Measurements from ENCODE around the gene FGFBP1. TPM values are rescaled to one million over a fixed set of nuclear protein-coding genes. Genes with fewer than 3 reads are reported as not detected.

Gene FGFBP1
- polyA plus RNA-seq, 2 of the 4 experiments (the other 2 are of a cell fraction) = 1.1 to 4.0 TPM

GRCh38 chr4:15890246-15890829 is 48.2 kb downstream of the FGFBP1 start:
- ATAC-seq (no peak), FAIRE-seq (no peak), DNase-seq (ENCODE audit: low read depth in 1 of 2, low spot score in 1 of 2) (no peak)
- Histone ChIP-seq H3K4me1 (peaks cover 23% of the 10 kb centered on the region), H3K4me2 (no peak overlapping the region), H3K9me3 (no peaks in the 10 kb centered on the region), H3K27ac (0 out of 6 replicates have a peak overlapping the region, but pooled peaks of 1 of the 2 experiments have one; percentile 29), H3K4me3 (no peak overlapping the region)
- ChIA-PET CTCF (interaction anchor here (0.6 to 5.6 kb wide), 8 partner anchors 8 to 90 kb away, joined by 3 to 38 read pairs (median 4); no protein-coding TSS in a partner anchor), POLR2A (no interaction called here)
- TF ChIP-seq POLR2A (IDR thresholded peaks at IDR 0.05; ENCODE audit: low read length) (no peak), HOXB5 (CRISPR knock-in tag; IDR thresholded peaks at IDR 0.05) (no peak), HES2 (IDR thresholded peaks at IDR 0.05) (no peak), ZNF302 (CRISPR knock-in tag; IDR thresholded peaks at IDR 0.05) (no peak), TFCP2L1 (CRISPR knock-in tag; IDR thresholded peaks at IDR 0.05) (no peak), MAX (IDR thresholded peaks at IDR 0.05) (no peak), FOXS1 (CRISPR knock-in tag; IDR thresholded peaks at IDR 0.05) (no peak), ZFP36 (IDR thresholded peaks at IDR 0.05; ENCODE audit: borderline replicate concordance, partially characterized antibody) (no peak), ZSCAN20 (CRISPR knock-in tag; IDR thresholded peaks at IDR 0.05) (no peak), NPAS2 (CRISPR knock-in tag; IDR thresholded peaks at IDR 0.05; ENCODE audit: borderline replicate concordance) (no peak), REST (IDR thresholded peaks at IDR 0.05) (no peak), GATA3 (IDR thresholded peaks at IDR 0.05; ENCODE audit: borderline replicate concordance) (no peak), POLR2AphosphoS2 (conservative IDR thresholded peaks at IDR 0.05; ENCODE audit: low read length) (no peak), ESRRA (IDR thresholded peaks at IDR 0.05; ENCODE audit: borderline replicate concordance, low read length) (no peak), CEBPB (IDR thresholded peaks at IDR 0.05) (no peak), RAD21 (conservative IDR thresholded peaks at IDR 0.05 in 1 of 2, IDR thresholded peaks at IDR 0.05 in 1 of 2) (no peak), MYC (IDR thresholded peaks at IDR 0.05; ENCODE audit: borderline replicate concordance, low read length) (no peak), PBX3 (IDR thresholded peaks at IDR 0.05) (no peak), EHF (CRISPR knock-in tag; IDR thresholded peaks at IDR 0.05) (no peak), ATOH8 (CRISPR knock-in tag; IDR thresholded peaks at IDR 0.05; ENCODE audit: low read depth) (no peak)
- 100% methylated on average over 4 of the region's 4 CpGs for whole genome bisulfite sequencing (ENCODE audit: missing lambda C conversion rate)

GRCh38 chr4:15888515-15888914 is 50.0 kb downstream of the FGFBP1 start:
- H3K4me3 ChIP-seq = no peak overlapping the region
- ChIA-PET POLR2A (no interaction called here), CTCF (interaction anchor here (0.8 to 5.6 kb wide), 2 partner anchors 17 to 67 kb away, joined by 3 to 38 read pairs; no protein-coding TSS in a partner anchor)
- no peak overlapping the region for H3K27ac ChIP-seq
- DNase-seq (ENCODE audit: low read depth in 1 of 2, low spot score in 1 of 2) (no peak), ATAC-seq (no peak), FAIRE-seq (no peak)
- no peaks in the 10 kb centered on the region for H3K9me3 ChIP-seq
- H3K4me2 ChIP-seq = no peak overlapping the region
- WGBS (ENCODE audit: missing lambda C conversion rate) = 93% methylated on average over 8 of the region's 9 CpGs
- no peak for TF ChIP-seq NFE2L2 (conservative IDR thresholded peaks at IDR 0.05; ENCODE audit: low read length)
- TF ChIP-seq GATA3 (IDR thresholded peaks at IDR 0.05; ENCODE audit: borderline replicate concordance) = no peak
- no peak for TF ChIP-seq CHD4 (IDR thresholded peaks at IDR 0.05; ENCODE audit: borderline replicate concordance)
- no peak for TF ChIP-seq ZC3H11A (IDR thresholded peaks at IDR 0.05)
- TF ChIP-seq SMC3 (IDR thresholded peaks at IDR 0.05) = no peak
- no peak for TF ChIP-seq TP53 (CRISPR knock-in tag; IDR thresholded peaks at IDR 0.05)
- TF ChIP-seq RAD21 (conservative IDR thresholded peaks at IDR 0.05 in 1 of 2, IDR thresholded peaks at IDR 0.05 in 1 of 2) = no peak
- peaks cover 5% of the 10 kb centered on the region for H3K4me1 ChIP-seq
